GM19239 (cell line): Measurements from ENCODE around the gene TLN1.

Source experiments
- DNase-seq: peaks from one replicate; pipeline ENCODE4 v3.0.0; 2011; ENCODE audit warnings: low spot score; ENCODE audit not compliant: insufficient read length
- FAIRE-seq: peaks from 2 replicates; lab custom pipeline; 2011; peaks lifted over from hg19 to GRCh38; lab: Jason Lieb, UNC

The TLN1 gene

DNA sequence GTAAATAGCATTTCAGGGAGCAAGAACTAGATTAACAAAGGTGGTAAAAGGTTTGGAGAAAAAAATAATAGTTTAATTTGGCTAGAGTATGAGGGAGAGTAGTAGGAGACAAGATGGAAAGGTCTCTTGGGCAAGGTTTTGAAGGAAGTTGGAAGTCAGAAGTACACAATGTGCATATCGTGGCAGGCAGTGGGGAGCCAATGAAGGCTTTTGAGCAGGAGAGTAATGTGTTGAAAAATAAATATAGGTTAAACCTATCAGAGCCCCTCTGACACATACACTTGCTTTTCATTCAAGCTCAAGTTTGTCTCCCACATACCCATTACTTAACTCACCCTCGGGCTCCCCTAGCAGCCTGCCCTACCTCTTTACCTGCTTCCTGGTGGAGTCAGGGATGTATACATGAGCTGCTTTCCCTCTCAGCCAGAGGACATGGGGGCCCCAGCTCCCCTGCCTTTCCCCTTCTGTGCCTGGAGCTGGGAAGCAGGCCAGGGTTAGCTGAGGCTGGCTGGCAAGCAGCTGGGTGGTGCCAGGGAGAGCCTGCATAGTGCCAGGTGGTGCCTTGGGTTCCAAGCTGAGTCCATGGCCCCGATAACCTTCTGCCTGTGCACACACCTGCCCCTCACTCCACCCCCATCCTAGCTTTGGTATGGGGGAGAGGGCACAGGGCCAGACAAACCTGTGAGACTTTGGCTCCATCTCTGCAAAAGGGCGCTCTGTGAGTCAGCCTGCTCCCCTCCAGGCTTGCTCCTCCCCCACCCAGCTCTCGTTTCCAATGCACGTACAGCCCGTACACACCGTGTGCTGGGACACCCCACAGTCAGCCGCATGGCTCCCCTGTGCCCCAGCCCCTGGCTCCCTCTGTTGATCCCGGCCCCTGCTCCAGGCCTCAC lies 58.6 kb downstream of the TLN1 start, which contains the start of gene CA9:
TSS of gene CA9 (plus strand) at position 797 of the 893 bp plus-strand sequence. CDS start at position 829, 32 bp downstream.
- FAIRE-seq (no peak), DNase-seq (no peak)

DNA sequence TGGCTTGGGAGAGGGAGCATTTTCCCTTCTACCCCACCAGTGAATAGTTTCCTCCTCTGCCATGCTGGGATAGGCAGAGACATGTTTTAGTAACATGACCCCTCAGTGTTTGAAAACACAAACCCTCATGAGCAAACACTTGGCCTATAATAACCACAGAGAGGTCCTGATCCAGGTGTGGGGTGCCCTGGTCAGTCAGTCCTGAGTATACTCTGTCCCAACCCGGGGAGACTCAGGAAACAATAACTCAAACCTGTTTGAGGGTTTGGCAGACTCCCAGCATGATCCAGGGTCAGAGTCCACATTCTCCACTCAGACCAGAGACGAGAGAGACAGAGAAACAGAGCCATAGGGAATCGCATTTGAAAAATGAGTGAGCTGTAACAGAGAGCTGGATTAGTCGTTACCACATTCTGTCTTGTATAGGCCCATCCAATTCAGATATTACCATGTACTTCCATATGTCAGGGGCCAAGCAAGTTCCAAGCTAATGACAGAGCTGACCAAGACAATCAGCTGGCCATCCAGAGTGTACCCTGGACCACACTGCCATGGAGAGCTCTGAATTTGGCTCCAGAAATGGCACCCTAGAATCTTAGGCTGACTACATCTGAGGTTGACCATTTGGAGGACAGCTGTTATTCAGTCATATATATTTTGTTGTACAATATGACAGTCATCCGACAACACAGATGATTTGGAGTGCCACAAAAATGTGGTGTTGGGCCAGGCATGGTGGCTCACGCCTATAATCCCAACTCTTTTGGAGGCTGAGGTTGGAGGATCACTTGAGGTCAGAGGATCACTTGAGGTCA lies 62.5 kb downstream of the TLN1 start:
- DNase-seq (no peak), FAIRE-seq (no peak)

DNA sequence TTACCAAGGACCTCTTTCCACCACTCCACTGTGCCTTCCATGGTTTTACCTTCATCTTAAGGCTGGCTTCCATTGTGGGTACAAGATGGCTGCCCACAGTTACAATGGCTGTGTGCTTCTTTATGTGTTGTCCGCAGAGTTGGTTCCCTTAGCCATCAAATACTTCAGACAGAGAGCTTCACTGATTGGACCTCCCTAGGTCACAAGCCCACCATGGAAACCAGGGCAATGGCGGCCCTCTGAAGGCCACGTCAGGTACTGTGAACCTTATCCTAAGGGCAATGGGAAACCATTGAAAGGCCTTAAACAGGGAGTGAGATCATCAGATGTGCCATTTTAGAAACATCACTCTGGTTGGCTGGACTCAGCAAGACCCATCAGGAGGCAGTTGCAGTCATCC lies 64.1 kb downstream of the TLN1 start:
- FAIRE-seq (no peak), DNase-seq (no peak)

DNA sequence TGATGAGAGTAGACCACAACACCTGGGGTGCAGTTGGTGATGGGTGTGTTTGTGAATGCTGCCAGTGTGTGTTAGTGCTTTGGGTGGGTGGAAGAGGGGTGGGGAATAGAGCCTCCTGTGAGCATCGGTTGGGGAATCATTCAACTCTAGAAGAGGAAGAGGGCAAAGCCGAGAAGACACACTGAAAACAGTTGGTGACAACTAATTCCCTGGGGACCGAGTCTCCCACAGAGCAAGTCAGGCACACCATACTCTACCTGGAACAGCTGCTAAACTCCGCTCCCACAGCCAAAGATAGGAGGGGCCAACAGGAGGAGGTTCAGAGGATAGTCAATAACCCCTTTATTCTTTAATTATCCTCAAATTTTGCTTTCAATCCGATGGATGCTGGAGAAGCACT lies 65.4 kb downstream of the TLN1 start:
- no peak for FAIRE-seq
- DNase-seq = no peak

DNA sequence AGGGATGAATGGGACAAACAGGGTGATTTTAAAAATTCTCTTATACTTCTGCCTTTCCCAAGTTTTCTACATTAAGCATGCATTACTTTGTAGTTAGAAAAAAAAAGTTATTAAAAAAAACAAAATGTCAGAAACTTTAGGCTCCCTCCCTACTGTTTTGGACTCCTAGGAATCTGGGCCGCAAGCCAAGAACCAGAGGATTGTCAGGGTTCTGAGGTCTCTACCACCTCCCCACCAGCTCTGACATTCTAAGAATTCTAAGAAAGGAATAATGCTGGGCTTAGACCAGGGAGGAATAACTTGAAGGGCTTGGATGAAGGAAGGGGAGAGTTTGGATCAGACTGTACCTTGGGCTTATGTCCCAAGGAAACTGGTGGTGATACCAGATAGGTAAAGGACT lies 66.0 kb downstream of the TLN1 start:
- no peak for DNase-seq

DNA sequence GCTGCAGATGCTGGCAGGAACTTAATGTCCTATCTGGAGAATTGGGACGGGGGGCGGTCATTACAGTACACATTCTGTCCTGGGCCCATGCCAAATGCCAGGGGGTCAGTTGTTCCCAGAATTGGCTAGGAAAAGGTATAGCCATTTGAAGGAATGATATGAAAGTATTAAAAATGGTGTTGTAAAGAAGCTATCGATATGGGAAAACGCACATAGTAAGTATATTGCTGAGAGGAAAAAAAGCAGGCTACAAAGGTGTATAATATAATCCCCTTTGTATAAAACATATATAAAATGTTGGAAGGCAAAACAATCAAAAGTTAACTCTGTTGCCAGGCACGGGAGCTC lies 66.5 kb downstream of the TLN1 start:
- no peak for DNase-seq
- FAIRE-seq = no peak

More for the DNA sequence above, 66.0 kb downstream of the TLN1 start:
- FAIRE-seq = no peak

DNA sequence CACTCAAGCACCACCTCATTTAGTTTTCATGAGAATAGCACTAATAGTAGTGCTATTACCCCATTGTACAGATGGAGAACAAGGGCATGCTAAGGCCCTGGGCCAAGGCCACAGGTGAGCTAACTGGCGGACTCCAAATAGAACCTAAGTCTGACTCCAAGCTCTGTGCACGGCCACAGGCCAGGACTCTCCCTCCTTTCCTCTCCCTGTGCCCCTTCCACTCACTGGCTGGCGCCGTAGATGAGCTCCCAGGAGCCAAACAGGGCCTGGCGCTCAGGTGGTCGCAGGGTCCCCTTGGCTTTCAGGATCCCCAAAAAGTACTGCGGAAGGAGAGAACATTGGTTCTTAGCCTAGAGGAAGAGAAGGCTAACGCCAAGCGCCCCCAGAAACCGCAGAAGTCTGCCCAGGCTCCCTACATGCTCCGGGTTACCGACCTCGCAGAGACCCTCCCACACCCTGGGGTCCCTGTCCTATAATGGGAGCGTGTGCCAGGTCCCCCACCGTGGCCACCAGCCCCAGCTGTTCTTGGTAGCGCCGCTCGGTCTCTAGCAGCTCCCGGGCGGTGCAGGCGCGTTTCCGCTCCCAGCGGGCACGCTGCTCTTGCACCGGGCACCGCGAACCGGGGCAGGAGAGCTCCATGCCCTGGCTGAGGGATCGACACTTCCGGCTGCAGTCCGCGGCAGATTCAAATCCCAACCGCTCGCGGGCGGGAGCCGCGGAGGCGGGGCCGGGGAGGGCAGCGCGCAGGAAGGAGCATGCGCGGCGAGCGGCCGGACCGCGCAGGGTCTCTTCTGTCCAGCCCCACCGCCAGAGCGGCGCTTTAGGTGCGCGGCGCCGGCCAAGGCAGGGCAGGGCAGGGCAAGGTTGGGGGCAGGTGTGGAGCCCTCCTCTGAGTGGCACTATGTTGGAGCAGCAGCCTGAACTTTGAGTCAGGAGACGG lies 67.2 kb downstream of the TLN1 start, which contains the start of gene ARHGEF39:
TSS of gene ARHGEF39 (minus strand) at position 665 of the 940 bp plus-strand sequence. CDS start at position 639, 26 bp downstream.
- peak; percentile 96 for FAIRE-seq

DNA sequence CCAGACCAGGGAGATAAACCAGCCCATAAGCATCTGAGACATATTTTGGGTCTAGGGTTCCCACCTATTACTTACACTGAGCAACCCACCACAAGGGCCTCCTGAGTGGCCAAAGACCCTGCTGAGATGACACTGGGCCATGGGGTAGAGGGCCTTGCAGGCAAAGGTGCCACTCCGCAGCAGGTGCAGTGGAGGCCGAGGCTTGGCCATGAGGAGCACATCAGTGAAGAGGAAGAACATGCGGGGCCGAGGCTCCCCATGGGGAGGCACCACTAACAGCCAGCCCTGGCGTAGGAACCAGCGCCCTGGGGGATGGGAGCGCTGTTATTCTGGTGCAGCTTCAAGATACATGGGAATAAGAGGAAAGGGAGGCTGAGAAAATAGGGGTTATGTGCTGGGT lies 69.6 kb downstream of the TLN1 start:
- FAIRE-seq (no peak), DNase-seq (no peak)

More for the DNA sequence above, 67.2 kb downstream of the TLN1 start, which contains the start of gene ARHGEF39:
- peak; percentile 85 for DNase-seq

DNA sequence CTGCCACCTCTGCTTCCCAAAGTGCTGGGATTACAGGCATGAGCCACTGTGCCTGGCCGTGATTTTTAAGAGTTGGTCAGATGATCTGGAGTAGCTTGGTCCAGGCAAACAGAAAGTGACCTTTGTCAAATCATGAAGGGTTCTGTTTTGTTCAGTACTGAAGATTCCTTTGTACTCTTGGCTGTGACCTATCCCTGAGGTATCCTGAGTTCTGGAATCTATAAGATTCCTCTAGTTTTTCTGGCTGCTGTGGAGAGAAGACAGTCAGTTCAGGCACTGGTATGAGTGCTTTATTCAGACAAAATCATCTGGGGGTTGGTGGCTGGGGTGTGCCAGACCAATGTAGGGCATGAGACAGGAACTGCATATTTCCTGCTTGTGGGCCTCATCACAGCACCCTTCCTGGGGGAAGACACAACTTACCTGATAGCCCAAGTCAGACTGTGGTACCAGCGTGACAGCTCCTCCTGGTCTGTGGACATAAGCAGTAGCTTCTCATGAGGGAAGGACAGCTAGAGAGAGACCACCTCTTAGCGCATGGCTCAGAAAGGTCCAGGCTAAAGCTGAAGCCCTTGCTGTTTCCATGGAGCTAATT lies 70.1 kb downstream of the TLN1 start:
- FAIRE-seq = no peak
- no peak for DNase-seq

DNA sequence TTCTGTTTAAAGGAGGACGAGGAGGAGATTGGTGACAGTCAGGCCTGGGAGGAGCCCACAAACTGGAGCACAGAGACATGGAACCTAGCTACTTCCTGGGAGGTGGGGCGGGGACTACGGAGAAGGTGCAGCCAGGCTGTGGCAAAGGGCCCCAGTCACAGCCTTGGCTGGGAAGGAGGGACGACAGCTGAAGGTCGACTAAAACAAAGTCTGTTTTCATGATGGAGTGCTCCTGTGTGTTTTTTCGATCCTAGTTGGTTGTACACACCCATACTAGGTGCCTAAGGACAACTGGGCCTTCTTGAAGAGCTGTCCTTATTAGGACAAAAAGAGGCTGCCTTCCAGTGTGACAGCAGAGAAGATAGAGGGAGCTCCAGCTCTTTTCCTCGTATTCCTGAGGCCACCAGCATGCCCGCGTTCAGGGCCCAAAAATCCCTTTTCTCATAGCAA lies 71.0 kb downstream of the TLN1 start:
- DNase-seq (no peak), FAIRE-seq (no peak)

DNA sequence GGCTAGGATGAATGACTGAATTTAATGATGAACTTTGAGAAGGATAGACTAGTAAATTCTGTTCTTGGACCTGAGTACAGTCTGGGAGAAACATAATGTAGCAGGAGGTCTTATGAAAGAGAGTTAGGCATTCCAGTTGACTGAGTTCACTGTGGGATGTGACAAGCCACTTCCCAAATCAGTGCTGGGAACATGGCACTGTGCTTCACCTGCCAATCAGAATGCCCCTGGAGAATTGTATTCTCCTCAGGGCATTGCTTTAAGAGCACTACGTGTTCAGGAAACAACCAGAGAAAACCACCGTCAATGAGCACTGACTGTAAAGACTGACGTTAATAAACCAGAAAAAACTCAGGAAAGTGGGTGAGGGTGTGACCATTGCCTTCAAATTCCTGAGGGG lies 72.7 kb downstream of the TLN1 start:
- FAIRE-seq = no peak
- no peak for DNase-seq

DNA sequence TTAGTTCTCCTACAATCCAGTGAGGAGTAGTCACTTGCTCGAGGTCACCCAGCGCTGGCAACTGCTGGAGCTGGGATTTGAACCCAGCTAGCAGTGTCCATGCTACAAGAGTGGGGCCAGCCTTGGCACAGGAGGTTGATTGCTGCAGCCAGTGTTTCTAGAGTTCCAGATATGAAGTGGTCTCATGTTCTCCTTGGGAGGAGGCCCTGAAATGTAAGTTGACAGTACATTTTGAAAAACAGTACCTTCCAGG lies 73.1 kb downstream of the TLN1 start:
- no peak for DNase-seq
- FAIRE-seq = no peak

DNA sequence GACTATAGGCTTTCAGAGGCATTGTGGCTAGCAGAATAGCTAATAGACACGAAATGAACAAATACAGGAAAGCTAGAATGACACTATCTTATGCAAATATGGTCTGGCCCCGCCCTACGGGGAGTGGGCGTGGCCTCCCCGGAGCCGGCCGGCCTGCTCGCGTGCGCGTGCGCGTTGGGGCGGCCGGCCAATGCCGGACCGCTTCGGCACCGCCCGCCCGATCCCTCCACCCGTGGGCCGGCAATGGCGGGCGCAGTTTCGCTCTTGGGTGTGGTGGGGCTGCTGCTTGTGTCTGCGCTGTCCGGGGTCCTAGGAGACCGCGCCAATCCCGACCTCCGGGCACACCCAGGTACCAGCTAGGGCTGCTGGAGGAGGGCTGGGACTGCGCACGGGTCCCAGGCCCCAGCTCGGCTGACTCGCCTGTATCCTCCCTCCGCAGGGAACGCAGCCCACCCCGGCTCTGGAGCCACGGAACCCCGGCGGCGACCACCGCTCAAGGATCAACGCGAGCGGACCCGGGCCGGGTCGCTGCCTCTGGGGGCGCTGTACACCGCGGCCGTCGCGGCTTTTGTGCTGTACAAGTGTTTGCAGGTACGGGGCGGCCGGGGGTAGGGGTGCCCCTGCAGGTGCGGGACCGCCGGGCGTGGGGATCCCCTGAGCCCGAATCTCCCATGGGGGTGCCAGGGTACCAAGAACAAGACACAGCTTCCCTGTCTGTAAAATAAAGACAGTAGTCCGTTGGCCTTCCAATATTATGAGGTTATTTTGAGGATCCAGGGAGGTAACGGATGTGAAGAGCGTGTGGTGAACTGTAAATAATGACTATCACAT lies 73.6 kb downstream of the TLN1 start, which contains the start of gene CCDC107:
TSS of gene CCDC107 (plus strand) at position 156 of the 831 bp plus-strand sequence. CDS start at position 244, 88 bp downstream.
- FAIRE-seq = no peak
- DNase-seq = no peak

DNA sequence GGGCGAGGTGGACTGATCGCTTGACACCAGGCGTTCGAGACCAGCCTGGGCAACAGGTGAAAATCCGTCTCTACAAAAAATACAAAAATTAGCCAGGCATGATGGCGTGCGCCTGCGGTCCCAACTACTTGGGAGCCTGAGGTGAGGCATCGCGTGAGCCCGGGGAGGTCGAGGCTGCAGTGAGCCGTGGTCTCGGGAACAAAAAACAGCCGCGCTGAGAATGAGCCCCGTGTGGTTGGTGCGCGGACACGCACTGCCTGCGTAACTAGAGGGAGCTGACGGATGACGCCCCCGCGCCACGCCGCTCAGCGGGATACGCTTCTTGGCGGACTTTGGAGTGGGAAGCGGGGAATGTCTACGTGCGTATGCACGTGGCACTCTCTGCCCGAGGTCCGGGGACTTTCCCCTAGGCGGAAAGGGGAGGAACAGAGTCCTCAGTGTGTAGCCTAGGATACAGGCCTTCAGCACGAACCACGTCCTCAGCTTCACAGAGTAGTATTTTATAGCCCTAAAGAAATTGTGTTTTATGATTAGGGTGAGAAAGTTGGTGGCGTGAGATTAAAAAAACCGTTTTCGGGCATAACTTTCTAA lies 74.4 kb downstream of the TLN1 start, which contains the start of gene RMRP:
TSS of gene RMRP (minus strand) at position 474 of the 591 bp plus-strand sequence.
- peak; percentile 91 for DNase-seq
- peak; percentile 86 for FAIRE-seq

DNA sequence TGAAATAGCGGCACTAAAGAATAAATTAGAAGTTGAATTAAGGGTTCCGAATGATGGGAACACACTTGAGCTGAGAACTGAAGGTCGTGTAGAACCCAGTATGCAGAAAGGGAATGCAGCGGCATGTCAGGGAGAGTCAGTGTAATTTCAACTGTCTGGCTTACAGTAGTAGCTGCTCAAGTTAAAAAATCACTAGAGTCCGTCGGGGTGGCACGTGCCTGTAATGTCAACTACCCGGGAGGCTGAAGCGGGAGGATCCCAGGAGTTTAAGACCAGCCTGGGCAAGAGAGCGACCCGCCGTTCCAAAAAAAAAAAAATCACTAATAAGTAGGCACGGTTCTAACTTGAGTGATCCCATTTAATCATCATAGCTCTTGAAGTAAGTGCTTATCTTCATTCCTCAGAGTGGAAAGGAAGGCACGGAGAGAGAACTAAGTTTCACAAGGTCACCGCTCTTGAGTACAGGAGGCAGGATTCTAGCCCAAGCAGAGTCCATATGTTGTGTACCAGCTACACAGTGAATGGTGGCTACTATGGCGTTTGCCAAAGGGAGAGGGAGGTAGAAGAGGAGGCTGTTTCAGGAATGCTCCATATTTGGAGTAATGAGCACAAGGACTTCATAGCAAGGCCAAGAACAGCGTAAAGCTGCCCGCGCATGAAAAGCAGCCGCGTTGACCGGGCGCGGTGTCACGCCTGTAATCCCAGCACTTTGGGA lies 75.0 kb downstream of the TLN1 start:
- DNase-seq (no peak), FAIRE-seq (peak; percentile 8)

DNA sequence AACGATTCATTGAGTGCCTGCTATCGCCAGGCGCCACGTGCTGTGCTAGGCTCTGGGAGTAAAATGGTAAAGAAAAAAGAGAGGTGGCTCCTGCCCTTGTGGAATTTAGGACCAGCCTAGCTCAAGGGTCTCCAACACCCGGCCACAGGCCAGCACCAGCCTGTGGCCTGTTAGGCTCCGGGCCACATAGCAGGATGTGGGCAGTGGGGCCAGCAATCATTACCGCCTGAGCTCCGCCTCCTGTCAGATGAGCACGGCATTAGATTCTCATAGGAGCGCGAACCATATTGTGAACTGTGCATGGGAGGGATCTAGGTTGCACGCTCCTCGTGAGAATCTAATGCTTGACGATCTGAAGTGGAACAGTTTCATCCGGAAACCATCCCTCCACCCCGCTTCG lies 75.6 kb downstream of the TLN1 start:
- DNase-seq = no peak
- no peak for FAIRE-seq

DNA sequence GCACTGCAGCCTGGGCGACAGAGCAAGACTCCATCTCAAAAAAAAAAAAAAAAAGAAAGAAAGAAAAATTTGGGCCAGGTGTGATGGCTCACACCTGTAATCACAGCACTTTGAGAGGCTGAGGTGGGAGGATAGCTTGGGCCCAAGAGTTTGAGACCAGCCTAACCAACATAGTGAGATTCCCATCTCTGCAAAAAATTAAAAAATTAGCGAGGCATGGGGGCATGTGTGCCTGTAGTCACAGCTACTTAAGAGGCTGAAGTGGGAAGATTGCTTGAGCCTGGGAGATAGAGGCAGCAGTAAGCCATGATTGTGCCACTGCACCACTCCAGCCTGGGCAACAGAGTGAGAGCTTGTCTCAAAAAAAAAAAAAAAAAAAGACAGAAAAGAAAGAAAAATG lies 78.4 kb downstream of the TLN1 start:
- no peak for DNase-seq
- FAIRE-seq = no peak

DNA sequence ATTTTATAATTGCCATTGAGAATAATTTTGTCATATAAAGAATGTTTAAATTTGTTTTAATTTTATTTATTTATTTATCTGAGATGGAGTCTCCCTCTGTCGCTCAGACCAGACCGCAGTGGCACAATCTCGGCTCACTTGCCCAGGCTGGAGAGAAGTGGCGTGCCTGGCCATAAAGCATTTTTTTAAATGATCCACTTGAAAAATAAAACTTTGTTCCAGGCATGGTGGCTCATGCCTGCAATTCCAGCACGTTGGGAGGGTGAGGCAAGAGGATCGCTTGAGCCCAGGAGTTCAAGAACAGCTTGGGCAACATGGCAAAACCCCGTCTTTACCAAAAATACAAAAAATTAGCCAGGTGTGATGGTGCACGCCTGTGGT lies 79.2 kb downstream of the TLN1 start:
- DNase-seq (no peak), FAIRE-seq (no peak)
